Measurements from ENCODE around the gene RAB11FIP2.

RAB11FIP2 gene

GRCh38 chr10:118002581-118002980, 44.2 kb downstream of the RAB11FIP2 start:
- TF ChIP-seq TAF1 (IDR thresholded peaks at IDR 0.05; ENCODE audit: borderline replicate concordance, insufficient read depth, low read length): no peak
- no peak for TF ChIP-seq SIN3A (IDR thresholded peaks at IDR 0.05; ENCODE audit: borderline replicate concordance, insufficient read depth, low read length)
- TF ChIP-seq, protein P1, sequence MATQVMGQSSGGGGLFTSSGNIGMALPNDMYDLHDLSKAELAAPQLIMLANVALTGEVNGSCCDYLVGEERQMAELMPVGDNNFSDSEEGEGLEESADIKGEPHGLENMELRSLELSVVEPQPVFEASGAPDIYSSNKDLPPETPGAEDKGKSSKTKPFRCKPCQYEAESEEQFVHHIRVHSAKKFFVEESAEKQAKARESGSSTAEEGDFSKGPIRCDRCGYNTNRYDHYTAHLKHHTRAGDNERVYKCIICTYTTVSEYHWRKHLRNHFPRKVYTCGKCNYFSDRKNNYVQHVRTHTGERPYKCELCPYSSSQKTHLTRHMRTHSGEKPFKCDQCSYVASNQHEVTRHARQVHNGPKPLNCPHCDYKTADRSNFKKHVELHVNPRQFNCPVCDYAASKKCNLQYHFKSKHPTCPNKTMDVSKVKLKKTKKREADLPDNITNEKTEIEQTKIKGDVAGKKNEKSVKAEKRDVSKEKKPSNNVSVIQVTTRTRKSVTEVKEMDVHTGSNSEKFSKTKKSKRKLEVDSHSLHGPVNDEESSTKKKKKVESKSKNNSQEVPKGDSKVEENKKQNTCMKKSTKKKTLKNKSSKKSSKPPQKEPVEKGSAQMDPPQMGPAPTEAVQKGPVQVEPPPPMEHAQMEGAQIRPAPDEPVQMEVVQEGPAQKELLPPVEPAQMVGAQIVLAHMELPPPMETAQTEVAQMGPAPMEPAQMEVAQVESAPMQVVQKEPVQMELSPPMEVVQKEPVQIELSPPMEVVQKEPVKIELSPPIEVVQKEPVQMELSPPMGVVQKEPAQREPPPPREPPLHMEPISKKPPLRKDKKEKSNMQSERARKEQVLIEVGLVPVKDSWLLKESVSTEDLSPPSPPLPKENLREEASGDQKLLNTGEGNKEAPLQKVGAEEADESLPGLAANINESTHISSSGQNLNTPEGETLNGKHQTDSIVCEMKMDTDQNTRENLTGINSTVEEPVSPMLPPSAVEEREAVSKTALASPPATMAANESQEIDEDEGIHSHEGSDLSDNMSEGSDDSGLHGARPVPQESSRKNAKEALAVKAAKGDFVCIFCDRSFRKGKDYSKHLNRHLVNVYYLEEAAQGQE (IDR thresholded peaks at IDR 0.05; ENCODE audit: insufficient read depth in 1 of 2, low read depth in 2 of 2, low read length in 2 of 2): no peak
- no peak for TF ChIP-seq POLR2AphosphoS5 (IDR thresholded peaks at IDR 0.05; ENCODE audit: low read depth, low read length)
- TF ChIP-seq FOXP2 (optimal IDR thresholded peaks at IDR 0.05; ENCODE audit: borderline replicate concordance, extremely low read depth, extremely low read length, insufficient read depth): no peak

- no peak for TF ChIP-seq FOXP2 (optimal IDR thresholded peaks at IDR 0.05; ENCODE audit: borderline replicate concordance, extremely low read depth, extremely low read length, insufficient read depth)
- no peak for TF ChIP-seq POLR2AphosphoS5 (IDR thresholded peaks at IDR 0.05; ENCODE audit: low read depth, low read length)
- TF ChIP-seq SIN3A (IDR thresholded peaks at IDR 0.05; ENCODE audit: borderline replicate concordance, insufficient read depth, low read length): no peak
- TF ChIP-seq, protein P1 (IDR thresholded peaks at IDR 0.05; ENCODE audit: insufficient read depth in 1 of 2, low read depth in 2 of 2, low read length in 2 of 2): no peak
- TF ChIP-seq TAF1 (IDR thresholded peaks at IDR 0.05; ENCODE audit: borderline replicate concordance, insufficient read depth, low read length): no peak
Observed at GRCh38 chr10:117997673-117998072, 49.1 kb downstream of the RAB11FIP2 start.

- TF ChIP-seq POLR2AphosphoS5 (IDR thresholded peaks at IDR 0.05; ENCODE audit: low read depth, low read length) (no peak), SIN3A (IDR thresholded peaks at IDR 0.05; ENCODE audit: borderline replicate concordance, insufficient read depth, low read length) (no peak), TAF1 (IDR thresholded peaks at IDR 0.05; ENCODE audit: borderline replicate concordance, insufficient read depth, low read length) (no peak), FOXP2 (optimal IDR thresholded peaks at IDR 0.05; ENCODE audit: borderline replicate concordance, extremely low read depth, extremely low read length, insufficient read depth) (no peak)
- TF ChIP-seq, protein P1 (IDR thresholded peaks at IDR 0.05; ENCODE audit: insufficient read depth in 1 of 2, low read depth in 2 of 2, low read length in 2 of 2): no peak
Observed at GRCh38 chr10:117996709-117997108, 50.0 kb downstream of the RAB11FIP2 start.

DNA sequence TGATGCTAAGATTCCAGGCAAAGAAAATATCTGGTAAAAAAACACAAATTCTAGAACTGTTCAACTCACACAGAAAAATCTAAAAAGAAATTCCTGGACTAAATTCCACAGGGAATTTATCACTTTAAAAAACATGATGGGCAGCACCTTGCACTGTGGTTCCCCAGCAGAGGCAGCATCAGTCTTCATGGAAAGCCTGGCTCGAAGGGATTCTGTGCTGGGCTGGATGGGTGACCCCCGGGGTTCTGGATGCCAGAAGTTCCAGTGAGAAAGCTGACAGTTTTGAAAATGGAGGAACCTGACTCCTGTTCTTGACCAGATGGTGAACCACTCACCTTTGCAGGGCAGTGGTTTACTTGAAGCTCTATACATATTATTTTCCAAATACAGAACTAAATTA, 52.0 kb downstream of the RAB11FIP2 start:
- TF ChIP-seq SIN3A (IDR thresholded peaks at IDR 0.05; ENCODE audit: borderline replicate concordance, insufficient read depth, low read length): no peak
- no peak for TF ChIP-seq FOXP2 (optimal IDR thresholded peaks at IDR 0.05; ENCODE audit: borderline replicate concordance, extremely low read depth, extremely low read length, insufficient read depth)
- no peak for TF ChIP-seq POLR2AphosphoS5 (IDR thresholded peaks at IDR 0.05; ENCODE audit: low read depth, low read length)
- no peak for TF ChIP-seq TAF1 (IDR thresholded peaks at IDR 0.05; ENCODE audit: borderline replicate concordance, insufficient read depth, low read length)
- TF ChIP-seq, protein P1 (IDR thresholded peaks at IDR 0.05; ENCODE audit: insufficient read depth in 1 of 2, low read depth in 2 of 2, low read length in 2 of 2): no peak

- TF ChIP-seq TAF1 (IDR thresholded peaks at IDR 0.05; ENCODE audit: borderline replicate concordance, insufficient read depth, low read length): no peak
Observed at GRCh38 chr10:117993166-117993565, 53.6 kb downstream of the RAB11FIP2 start.
